Kidney glomerular epithelial cell (primary cell): Measurements from ENCODE around the gene RAB11B.
"Not testable (repeated sequence)": the region's sequence is repeated elsewhere in the genome, so short reads cannot be mapped to it uniquely, and the experiment has no call there.

Source experiments
- DNase-seq: peaks from one replicate; lab custom pipeline; 2025; lab: John Stamatoyannopoulos, UW

The RAB11B gene

GRCh38 chr19:8370176-8371010 lies 19.8 kb upstream of the RAB11B start:
- no peak for DNase-seq

GRCh38 chr19:8371011-8371804 lies 19.0 kb upstream of the RAB11B start:
- no peak for DNase-seq

GRCh38 chr19:8373867-8374813 lies 16.0 kb upstream of the RAB11B start:
- DNase-seq: no peak

GRCh38 chr19:8375766-8376165 lies 14.4 kb upstream of the RAB11B start:
- not testable (repeated sequence) for DNase-seq

GRCh38 chr19:8376373-8376974 lies 13.7 kb upstream of the RAB11B start:
- not testable (repeated sequence) for DNase-seq

- no peak for DNase-seq
Observed at GRCh38 chr19:8377598-8377997, 12.6 kb upstream of the RAB11B start.

GRCh38 chr19:8379156-8379891 lies 10.8 kb upstream of the RAB11B start:
- not testable (repeated sequence) for DNase-seq

- DNase-seq: not testable (repeated sequence)
Observed at GRCh38 chr19:8384569-8384968, 5.6 kb upstream of the RAB11B start.

GRCh38 chr19:8385103-8385502 lies 5.1 kb upstream of the RAB11B start:
- DNase-seq: not testable (repeated sequence)

- DNase-seq: not testable (repeated sequence)
Observed at GRCh38 chr19:8385566-8385965, 4.6 kb upstream of the RAB11B start.

GRCh38 chr19:8386419-8386818 lies 3.7 kb upstream of the RAB11B start:
- DNase-seq: not testable (repeated sequence)

- no peak for DNase-seq
Observed at GRCh38 chr19:8386990-8387389, 3.2 kb upstream of the RAB11B start.

GRCh38 chr19:8387688-8388611 lies 2.2 kb upstream of the RAB11B start:
- DNase-seq: no peak

GRCh38 chr19:8388612-8388958 lies 1.6 kb upstream of the RAB11B start:
- no peak for DNase-seq

GRCh38 chr19:8390617-8390981 lies 439 bp downstream of the RAB11B start:
- peak; percentile 64 for DNase-seq

GRCh38 chr19:8391198-8392016 lies 1.2 kb downstream of the RAB11B start:
- DNase-seq: no peak

GRCh38 chr19:8392017-8392591 lies 1.9 kb downstream of the RAB11B start:
- DNase-seq: peak; percentile 13

GRCh38 chr19:8393192-8393870 lies 3.2 kb downstream of the RAB11B start:
- no peak for DNase-seq
